Measurements from ENCODE around the gene TMEM187.
A peak's percentile ranks its signal among the peaks of the same experiment; 100 is the strongest.

Gene TMEM187
- long read RNA-seq, transcript TMEM187-201 (2 exons, 1,880 nt): major isoform, 123 of 126 reads
- long read RNA-seq, partial matches to known transcripts: 3 of 126 reads
- long read RNA-seq, other reads (novel, unspliced or antisense): 0 of 126 reads

DNA sequence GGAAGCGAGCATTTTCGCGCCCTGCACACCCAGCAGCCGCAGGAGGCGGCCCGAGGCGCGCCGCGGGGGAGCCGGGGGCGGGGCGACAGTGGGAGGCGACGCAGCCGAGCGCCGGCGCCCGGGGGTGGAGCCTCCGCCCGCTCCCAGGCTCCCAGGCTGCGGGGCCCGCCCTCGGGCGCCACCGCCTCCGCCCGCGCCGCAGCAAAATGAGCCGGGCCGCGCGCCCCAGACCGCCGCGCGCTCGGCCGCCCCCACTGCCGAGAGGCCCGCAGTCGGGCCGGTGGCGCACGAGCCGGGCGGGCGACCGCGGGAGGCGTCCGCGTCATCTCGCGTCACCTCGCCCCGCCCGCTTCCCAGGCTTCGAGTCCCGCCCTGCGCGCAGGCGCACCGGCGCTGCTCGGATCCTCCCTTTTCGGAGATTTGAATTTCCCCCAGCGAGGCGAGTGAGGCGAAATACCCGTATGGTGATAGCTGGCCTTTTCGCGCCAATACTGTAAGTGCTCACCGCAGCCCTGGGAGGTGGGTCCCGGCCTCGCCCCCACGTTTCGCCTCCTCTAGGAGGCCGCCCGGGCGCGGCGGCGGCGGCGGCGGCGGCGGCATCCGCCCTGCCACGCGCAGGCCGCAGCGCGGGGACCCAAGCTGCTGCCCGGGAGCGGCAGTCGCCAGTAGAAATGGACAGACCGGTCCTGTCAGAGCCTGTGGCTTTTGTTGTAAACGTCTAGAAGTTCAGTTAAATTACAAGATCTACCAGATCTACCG lies at the start of gene TMEM187:
TSS of gene TMEM187 (plus strand) at position 387 of the 759 bp plus-strand sequence. CDS start 9,309 bp downstream, outside the sequence.
- H3K27ac ChIP-seq (replicated peaks): peak within 1 kb of the TSS; percentile 99
- no peaks in the 10 kb centered on the region for H3K27me3 ChIP-seq (ENCODE audit: insufficient read depth, poor library complexity, severe bottlenecking)
- no peak for TF ChIP-seq CTCF (IDR thresholded peaks at IDR 0.05; ENCODE audit: insufficient read depth, low read length)
- TF ChIP-seq GABPA (IDR thresholded peaks at IDR 0.05; ENCODE audit: low read depth): no peak
- no peak for TF ChIP-seq SPI1 (IDR thresholded peaks at IDR 0.05; ENCODE audit: borderline replicate concordance, low read depth)
- TF ChIP-seq, protein P1, sequence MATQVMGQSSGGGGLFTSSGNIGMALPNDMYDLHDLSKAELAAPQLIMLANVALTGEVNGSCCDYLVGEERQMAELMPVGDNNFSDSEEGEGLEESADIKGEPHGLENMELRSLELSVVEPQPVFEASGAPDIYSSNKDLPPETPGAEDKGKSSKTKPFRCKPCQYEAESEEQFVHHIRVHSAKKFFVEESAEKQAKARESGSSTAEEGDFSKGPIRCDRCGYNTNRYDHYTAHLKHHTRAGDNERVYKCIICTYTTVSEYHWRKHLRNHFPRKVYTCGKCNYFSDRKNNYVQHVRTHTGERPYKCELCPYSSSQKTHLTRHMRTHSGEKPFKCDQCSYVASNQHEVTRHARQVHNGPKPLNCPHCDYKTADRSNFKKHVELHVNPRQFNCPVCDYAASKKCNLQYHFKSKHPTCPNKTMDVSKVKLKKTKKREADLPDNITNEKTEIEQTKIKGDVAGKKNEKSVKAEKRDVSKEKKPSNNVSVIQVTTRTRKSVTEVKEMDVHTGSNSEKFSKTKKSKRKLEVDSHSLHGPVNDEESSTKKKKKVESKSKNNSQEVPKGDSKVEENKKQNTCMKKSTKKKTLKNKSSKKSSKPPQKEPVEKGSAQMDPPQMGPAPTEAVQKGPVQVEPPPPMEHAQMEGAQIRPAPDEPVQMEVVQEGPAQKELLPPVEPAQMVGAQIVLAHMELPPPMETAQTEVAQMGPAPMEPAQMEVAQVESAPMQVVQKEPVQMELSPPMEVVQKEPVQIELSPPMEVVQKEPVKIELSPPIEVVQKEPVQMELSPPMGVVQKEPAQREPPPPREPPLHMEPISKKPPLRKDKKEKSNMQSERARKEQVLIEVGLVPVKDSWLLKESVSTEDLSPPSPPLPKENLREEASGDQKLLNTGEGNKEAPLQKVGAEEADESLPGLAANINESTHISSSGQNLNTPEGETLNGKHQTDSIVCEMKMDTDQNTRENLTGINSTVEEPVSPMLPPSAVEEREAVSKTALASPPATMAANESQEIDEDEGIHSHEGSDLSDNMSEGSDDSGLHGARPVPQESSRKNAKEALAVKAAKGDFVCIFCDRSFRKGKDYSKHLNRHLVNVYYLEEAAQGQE (IDR thresholded peaks at IDR 0.05; ENCODE audit: insufficient replicate concordance, low read depth): no peak
- TF ChIP-seq POLR2AphosphoS5 (IDR thresholded peaks at IDR 0.05; ENCODE audit: low read depth): no peak
- peak within 1 kb of the TSS; percentile 71 for H3K4me3 ChIP-seq (replicated peaks; ENCODE audit: insufficient read depth, low read length)
- DNase-seq (ENCODE audit: low read depth in 1 of 2, low spot score in 1 of 2): peak; percentile 74 to 90

DNA sequence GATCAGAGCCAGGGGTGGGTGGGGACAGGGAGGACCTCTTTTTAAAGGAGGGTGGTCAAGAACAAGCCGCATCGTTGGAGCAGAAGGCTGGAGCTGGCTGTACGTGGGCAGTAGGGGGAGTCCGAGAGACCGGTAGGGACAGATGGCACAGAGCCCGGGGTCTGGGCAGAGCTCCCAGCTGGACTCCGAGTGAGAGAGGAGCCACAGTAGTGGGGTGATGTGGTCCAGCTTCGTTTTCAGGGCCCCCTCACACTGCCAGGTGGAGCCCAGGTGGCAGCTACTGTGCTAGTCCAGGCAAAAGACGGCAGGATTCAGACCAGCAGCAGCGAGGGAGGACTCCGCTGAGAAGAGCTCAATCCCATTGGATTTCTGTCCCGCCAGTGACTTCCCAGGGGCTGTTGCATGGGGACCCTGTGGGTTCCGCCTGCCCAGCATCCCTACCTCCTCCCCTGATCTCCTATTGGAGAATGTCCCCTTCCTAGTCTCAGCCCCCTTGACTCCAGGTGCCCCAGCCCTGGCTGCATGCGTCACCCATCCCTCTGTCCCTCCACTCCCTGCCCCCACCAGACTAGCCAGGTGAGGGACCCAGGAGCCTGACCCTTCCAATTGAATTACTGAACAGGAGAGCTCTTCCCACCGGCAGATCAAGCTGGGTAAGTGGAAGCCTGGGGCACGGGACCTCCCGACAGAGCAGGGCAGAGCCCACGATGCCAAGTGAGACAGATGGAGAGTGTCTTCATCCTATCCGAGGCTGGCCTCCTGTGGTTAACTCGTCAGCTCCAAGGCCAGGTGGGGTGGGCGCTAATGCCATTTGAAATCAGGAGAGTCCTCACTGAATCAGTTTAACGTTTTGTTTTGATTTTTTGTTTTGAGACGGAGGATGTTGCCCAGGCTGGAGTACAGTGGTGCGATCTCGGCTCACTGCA lies 49.4 kb upstream of the TMEM187 start:
- DNase-seq (ENCODE audit: low read depth in 1 of 2, low spot score in 1 of 2): no peak
- peak overlapping the region; percentile 59 for H3K4me3 ChIP-seq (replicated peaks; ENCODE audit: insufficient read depth, low read length)
- peak overlapping the region; percentile 100 for H3K27ac ChIP-seq (replicated peaks)

More for the DNA sequence above, 49.4 kb upstream of the TMEM187 start:
- no peak for TF ChIP-seq SPI1 (IDR thresholded peaks at IDR 0.05; ENCODE audit: borderline replicate concordance, low read depth)
- no peak for TF ChIP-seq CTCF (IDR thresholded peaks at IDR 0.05; ENCODE audit: insufficient read depth, low read length)
- no peak for TF ChIP-seq POLR2AphosphoS5 (IDR thresholded peaks at IDR 0.05; ENCODE audit: low read depth)
- no peak for TF ChIP-seq GABPA (IDR thresholded peaks at IDR 0.05; ENCODE audit: low read depth)
- TF ChIP-seq, protein P1 (IDR thresholded peaks at IDR 0.05; ENCODE audit: insufficient replicate concordance, low read depth): no peak
- H3K27me3 ChIP-seq (ENCODE audit: insufficient read depth, poor library complexity, severe bottlenecking): no peaks in the 10 kb centered on the region

Measured in HL-60 (cell line).